Cardiac fibroblast (primary cell): Measurements from ENCODE around the gene AKAP6.

ENCODE experiments used
- DNase-seq, 2 donors: peaks; one replicate each; pipeline versions ENCODE4 v3.0.0 to v3.0.0-alpha.2; 2010; ENCODE audit warnings: low read depth in 2 of 2
- H3K4me3 ChIP-seq, 2 donors: replicated peaks in 1 of 2; 1 replicate in 1 of 2; 2 replicates in 1 of 2; pipeline ENCODE4 v1.5.1; 2011; ENCODE audit warnings: low read depth in 2 of 2, low read length in 2 of 2, mild to moderate bottlenecking in 2 of 2, moderate library complexity in 1 of 2
- TF ChIP-seq, protein P1 (sequence below): IDR thresholded peaks from one replicate; pipeline ENCODE4 v1.5.1; 2011; ENCODE audit warnings: low read depth, mild to moderate bottlenecking, low read length, inconsistent platforms

Gene AKAP6

GRCh38 chr14:32688941-32689340 is 359.8 kb downstream of the AKAP6 start:
- TF ChIP-seq, protein P1, sequence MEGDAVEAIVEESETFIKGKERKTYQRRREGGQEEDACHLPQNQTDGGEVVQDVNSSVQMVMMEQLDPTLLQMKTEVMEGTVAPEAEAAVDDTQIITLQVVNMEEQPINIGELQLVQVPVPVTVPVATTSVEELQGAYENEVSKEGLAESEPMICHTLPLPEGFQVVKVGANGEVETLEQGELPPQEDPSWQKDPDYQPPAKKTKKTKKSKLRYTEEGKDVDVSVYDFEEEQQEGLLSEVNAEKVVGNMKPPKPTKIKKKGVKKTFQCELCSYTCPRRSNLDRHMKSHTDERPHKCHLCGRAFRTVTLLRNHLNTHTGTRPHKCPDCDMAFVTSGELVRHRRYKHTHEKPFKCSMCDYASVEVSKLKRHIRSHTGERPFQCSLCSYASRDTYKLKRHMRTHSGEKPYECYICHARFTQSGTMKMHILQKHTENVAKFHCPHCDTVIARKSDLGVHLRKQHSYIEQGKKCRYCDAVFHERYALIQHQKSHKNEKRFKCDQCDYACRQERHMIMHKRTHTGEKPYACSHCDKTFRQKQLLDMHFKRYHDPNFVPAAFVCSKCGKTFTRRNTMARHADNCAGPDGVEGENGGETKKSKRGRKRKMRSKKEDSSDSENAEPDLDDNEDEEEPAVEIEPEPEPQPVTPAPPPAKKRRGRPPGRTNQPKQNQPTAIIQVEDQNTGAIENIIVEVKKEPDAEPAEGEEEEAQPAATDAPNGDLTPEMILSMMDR = no peak

GRCh38 chr14:32692441-32692840 is 363.3 kb downstream of the AKAP6 start:
- H3K4me3 ChIP-seq = no peak overlapping the region
- DNase-seq = peak in 1 of 2 donors; percentile 42
- TF ChIP-seq, protein P1 = no peak

More at GRCh38 chr14:32688941-32689340, 359.8 kb downstream of the AKAP6 start:
- no peak for DNase-seq
- H3K4me3 ChIP-seq = no peak overlapping the region

GRCh38 chr14:32693114-32693513 is 364.0 kb downstream of the AKAP6 start:
- DNase-seq = peak; percentile 61 to 82
- H3K4me3 ChIP-seq = no peak overlapping the region

GRCh38 chr14:32694795-32695449 is 365.8 kb downstream of the AKAP6 start:
- no peak for DNase-seq
- no peak overlapping the region for H3K4me3 ChIP-seq
- TF ChIP-seq, protein P1 = no peak

More at GRCh38 chr14:32693114-32693513, 364.0 kb downstream of the AKAP6 start:
- TF ChIP-seq, protein P1 = no peak

DNA sequence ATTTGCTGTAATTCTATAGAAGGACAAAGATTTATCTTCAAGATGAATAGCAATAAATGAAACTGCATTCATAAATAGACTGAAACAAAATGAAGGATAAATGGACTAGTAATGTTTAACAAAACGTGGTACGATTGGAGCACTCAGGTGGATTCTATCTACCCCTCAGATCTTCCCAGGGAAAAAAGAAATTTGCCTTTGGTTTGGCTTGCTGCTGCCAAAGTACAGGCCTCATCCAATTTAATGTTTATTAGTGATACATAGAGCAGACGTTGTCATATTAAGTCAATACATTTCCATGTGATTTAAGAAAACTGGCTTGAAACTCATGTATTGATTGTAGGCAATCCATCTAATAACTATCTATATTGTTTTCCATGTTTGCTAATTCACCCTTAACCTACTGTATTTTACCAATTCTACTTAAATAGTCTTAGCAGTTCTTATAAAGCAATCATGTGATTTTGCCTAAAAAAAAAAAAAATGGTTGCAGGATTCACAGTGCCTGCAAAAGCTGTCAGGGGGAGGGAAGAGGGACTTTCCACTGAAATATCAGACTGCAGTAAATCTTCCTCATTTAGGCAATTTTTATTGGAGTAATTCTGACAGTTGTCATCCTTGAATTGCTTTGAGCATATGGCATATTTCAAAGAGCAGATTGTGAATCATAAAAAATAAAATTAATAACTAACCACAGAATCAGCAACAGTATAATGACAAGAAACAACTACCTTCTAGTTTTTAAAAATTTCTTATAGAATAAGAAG is 367.4 kb downstream of the AKAP6 start:
- no peak for DNase-seq
- TF ChIP-seq, protein P1 = no peak
- H3K4me3 ChIP-seq = no peak overlapping the region

- TF ChIP-seq, protein P1 = no peak
- DNase-seq = no peak
- H3K4me3 ChIP-seq = no peak overlapping the region
Observed at GRCh38 chr14:32697114-32697513, 368.0 kb downstream of the AKAP6 start.
